ENCODE results near the gene AFF3.
A peak's percentile ranks its signal among the peaks of the same experiment; 100 is the strongest.

AFF3 gene

DNA sequence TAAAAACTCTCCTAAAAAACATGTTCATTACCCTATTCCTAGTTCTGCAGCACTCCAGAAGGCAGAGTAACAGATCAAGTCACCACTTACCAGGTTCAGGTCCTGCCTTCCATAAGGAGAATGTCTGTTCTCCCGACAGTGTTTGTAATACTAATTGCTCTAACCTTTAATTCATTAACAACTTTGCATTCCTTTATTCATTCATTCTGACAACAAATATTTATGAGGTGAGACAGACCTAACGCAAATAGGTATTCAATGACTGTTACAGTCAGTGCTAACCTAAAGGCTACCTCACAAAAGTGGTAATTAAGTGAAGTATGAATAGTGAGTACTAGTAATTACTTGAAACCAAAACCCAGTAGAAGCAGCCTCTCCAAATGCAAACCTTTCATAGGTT is 224.0 kb downstream of the AFF3 start:
- no peak for DNase-seq

DNA sequence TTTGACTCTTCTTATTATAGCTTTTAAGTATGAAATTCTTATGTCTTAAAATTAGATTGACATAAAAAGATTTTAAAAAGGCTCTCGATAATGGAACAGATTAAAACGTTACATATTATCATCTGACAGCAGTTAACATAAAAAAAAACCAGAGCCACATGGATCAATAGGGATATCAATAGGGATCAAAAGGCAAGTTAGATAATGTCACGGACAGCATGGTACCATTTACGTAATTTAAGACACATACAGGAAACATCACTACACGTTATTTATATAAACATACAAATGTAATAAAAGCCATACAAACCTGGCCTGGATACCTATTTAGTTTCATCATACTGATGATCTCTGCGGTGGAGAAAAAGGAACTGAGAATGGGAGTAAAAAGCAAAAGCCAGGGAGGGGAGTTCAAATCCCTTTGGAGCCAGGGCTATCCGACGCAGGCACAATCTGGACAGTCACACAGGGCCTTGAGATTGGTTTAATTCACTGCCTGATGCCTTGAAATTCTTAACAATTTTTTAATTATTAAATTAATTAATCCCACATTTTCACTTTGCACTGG is 227.2 kb downstream of the AFF3 start:
- DNase-seq = no peak

DNA sequence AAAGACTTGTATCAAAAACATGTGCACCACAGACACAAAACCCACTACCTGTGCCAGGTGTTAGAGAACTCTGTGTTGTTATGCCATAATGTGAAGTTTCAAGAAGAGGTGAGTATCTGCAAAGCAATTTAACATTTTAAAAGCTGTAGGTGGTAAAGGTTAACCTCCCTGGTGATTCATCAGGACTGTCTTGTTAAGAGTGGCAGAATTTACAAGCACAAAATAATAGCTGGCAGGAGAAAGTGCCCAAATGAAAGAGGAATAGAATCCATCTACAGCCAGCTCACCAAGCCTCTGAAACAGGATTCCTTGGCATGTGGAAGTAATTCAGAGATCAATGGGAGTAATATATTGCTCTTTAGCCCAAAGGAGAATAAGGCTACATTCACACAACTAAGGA is 230.7 kb downstream of the AFF3 start:
- DNase-seq = no peak

DNA sequence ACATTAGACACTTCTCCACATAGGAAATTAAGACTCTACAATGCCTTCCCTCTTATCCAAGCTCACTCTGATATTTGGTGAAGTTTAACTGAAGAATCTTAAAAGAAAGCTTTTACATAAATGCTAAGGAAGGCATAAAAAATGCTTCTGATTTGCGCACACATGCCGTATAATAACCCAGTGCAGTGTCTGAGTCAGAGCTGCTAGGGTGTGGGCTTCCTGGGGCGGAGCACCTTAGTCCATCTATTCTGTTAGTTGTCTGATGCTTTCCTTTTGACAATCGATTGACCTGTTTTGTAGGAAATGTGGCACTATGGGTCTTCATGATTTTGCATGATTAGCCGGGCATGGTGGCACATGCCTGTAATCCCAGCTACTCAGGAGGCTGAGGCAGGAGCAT is 231.5 kb downstream of the AFF3 start:
- DNase-seq = no peak

DNA sequence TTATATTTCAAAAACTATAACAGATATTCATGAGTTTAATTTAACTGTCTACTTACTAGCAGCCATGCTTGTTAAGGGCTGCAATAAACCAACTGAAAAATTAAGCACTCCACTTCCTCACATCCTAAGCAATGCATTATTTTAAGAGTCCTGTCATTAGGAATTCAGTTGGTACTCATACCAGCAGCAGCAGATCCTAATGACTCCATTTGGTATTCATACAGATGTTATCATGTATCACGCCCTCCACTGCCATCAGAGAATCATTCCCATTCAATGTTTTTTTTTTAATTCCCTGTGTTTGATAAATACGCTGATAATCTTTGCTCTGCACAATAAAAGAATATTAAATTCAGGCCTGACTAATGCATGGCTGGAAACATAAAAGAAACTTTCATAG is 236.8 kb downstream of the AFF3 start:
- DNase-seq = no peak

DNA sequence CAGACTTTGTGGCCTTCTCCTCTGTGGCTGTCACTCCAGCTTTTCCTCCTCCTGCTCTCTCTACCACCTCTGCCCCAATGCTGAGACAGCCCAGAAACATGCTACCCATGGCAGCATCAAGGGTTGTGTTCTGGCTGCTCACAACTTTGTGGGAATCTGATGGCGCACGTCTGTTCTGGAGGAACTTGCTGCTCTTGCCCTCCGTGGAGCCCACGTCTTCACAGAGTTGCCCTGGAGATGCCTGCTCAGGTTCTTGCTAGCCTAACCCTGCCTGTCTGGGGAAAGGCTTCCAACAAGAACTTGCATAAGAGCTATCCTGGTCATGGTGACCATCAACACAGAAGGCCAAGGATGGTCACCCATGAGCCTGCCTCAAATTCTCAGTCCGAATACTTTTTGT is 237.4 kb downstream of the AFF3 start:
- no peak for DNase-seq

DNA sequence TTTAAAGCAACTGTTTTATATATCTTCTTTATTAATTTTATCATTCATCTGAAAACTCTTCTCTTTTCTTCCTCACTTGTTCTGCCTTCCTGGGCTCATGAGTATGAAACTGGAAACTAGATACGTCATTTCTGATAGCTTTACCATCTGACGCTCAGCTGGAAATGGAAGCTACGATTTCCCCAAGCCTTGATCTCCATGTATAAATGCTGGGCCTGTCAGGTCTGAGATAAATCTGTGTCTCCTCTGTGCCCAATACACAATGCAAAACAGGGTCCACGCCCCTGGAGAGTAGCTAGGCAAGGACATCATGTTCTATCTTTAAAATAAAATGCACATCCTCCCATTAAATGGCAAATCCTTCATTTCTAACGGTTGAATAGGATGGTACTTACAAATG is 238.4 kb downstream of the AFF3 start:
- DNase-seq = no peak

DNA sequence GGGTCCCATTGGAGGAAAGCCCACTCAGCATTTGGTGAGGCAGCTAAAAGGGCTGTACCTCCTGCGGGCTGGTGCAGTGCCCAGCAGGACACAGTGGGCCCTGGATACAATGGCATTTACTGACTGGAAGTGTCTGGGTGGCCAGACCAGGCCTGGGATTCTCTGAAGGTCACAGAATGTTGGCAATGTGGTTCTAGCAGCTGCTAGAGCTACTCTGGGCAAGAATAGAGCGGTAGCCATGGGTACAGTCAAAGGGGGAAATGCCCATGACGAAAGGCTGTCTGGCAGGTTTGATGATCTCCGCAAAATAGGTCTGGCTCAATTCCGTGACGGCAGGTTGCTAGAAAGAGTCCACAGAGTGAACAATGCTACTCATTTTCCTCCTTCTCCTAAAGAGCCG is 241.8 kb downstream of the AFF3 start:
- DNase-seq = no peak

DNA sequence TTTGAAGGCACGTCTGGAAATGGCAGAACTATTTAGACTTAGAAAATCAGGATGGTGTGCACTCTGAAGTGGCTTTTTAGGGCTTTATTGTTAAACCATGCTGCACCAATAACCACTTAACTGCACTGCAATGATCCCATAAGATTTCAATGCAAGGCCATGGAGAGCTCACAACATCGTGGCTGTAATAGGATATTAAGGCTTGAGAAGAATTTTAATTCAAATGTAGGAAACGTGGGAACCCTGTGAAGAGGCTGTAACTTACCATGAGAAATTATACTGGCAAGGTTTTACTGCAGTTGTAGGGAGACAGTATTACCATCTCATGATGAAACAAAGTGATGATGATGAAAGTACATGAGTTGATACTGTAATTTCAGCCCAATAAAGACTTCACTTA is 242.5 kb downstream of the AFF3 start:
- no peak for DNase-seq

DNA sequence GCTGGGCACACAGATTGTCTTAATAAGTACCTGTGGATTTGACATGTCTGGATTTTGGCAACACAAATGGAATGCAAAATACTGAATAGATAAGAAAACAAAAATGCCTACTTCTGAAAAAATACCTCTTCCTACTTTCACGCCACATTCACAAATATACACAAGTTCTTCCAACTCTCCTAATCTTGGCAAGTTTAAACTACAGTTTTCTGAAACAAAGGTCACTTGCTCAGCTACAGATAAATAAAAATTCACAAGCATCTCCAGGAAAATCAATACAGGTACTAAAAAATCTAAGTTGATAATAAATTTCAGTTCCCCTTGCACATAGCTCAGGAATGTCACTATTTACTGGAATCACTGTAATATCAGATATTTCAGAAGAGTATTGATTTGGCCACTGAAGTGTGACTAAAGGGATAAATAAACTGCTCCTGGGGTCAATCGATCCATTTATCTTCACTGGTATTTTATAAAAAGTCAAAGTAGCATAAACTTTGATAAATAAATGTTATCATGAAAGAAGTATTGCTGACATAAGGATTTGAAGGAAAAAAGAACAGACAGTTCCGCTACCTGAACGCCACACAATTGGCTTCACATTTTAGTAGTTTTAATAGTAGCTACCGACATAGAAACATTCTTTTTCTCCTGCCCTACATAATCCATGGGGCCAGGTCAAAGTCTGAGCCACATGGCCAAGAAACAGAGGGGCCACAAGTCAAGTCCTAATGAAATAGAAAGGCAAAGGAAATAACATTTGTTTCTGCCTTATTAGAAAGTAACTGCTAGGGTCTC is 243.1 kb downstream of the AFF3 start:
- DNase-seq = no peak

DNA sequence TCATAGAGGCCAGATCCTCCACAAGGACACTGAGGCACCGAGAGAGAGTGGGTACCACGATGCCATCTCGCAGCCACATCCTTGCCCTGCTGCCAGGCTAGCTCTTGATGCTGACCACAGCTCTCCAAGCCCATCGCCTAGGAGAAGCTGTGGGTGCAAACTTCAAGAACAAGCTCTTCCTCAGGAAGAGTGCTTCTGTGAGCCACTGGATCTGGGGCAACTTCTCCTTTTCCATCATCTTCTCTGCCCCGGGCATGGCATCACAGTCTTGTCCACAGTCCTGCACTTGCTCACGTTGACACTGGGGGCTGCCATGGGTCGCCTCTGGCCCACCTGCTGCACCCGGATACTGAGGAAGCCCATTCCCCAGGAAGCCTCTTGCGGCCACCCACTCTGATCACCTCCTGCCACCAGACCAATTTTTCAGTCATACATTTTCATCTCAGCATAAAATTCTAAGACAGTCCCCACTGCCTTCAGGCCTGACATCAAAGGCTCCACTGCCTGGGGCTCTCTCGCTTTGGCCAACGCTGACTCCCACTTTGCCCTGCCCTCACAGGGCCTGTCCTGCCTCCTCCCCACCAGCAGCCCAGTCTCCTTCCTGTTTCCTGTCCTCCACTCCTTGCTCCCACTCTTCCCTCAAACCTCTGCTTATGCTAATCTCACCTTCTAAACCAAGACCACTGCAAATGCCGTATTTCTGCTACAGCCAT is 243.9 kb downstream of the AFF3 start:
- DNase-seq = no peak

DNA sequence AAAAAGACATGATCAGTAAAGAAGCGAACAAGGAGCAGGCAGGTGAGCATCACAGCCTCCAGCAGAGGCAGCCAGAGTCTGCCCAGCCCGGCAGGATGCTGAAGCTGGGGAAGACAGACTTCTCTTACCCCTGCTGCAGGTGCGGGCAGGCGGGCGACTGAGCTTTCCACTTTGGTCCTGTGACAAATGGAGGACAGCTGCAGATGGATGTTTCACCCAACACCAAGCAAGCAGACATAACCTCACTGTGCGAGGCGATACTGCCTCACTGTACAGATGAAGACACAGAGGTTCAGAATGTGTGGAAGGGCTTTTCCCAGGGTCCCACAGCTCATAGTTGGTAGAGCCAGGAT is 251.0 kb downstream of the AFF3 start:
- DNase-seq = no peak

DNA sequence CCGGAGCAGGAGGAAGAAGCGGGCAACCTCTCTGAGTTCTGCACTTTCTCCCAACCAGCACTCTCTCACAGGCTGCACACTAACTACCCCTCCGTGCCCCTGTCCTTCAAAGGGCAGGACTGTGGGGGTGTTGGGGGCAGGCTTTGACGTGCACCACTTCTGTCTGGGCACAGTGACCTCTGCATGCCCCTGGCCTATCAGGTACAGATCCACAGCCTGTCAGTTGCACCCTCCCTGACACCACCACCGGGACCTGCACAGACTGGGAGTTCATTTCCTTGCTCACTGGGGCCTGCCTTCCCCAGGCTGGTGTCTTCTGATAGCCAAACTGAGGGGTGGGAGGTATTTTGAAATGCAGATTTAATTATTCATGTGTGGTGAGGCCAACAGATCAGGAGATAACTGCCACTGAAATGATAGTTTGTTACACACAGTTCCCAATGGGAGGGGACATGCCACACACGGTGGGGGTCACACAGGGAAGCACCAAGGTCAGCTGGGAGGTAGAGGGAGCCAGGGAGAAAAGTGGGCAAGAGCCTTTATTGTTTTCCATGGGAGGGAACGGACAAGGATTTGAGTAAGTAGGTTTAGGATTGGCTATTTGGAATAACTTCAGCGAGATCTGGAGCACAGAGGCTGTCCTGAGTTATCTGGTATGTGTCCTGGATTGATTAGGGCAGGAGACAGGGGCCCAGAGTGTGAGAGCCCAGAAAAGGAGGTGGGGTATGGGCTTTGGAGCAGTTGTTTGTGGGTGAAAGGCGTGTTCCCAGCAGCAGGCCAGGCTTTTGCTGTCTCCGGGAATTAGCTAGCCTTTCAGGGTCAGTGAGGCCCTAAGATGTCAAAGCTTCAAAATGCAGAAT is 251.6 kb downstream of the AFF3 start:
- no peak for DNase-seq

DNA sequence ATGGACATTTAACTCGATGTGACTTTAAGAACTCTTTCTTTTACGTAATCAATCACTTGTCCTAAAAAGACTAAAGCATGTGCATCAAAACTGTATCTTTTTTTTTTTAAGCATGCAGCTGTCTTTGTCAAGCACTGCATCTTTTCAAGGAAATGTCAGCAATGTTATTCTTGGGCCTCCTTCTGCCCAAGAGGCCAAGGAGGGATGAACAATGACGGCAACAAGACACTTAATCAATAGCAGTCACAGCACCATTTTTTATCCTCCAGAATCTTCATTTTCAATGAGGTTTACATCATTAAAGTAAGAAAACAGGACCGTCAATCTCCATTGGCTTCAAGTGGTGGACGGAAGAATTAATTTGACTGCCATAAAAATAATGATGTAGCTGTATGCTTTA is 253.8 kb downstream of the AFF3 start:
- no peak for DNase-seq

DNA sequence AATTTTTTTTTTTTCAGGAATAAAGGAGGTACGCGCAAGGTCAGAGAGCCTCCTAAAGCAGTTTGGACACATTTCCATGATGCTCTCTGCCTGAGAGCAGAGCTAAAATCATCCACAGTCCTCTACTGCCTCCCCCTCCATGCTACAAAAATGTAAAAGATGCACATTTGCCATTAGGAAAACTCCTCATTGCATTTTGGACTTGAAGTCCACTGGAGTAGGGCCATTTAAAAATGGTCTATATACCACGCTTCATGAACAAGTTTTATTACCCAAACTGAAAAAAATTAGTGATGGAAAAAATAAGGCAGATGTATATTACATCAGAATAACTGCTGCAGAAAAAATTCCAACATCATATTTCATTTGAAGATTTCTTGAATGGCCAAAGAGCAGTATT is 256.0 kb downstream of the AFF3 start:
- no peak for DNase-seq

DNA sequence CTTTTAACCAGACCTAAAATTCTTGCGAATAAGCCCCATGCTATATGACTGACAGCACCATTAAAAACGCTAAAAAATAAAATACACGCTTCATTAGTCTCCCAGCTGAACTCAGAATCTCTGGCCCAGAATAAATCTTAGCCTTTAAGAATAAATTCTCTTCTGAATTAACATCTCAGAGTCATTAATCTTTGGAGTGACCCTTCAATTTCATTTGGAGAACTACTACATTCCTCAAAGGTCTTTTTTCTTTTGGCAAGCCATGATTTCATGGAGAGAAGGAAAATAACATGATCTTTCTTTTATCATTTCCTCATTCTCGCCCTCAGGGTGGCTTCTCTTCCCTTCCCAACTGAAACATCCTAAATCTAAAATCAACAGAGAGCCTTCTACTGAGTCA is 259.0 kb downstream of the AFF3 start:
- no peak for DNase-seq

DNA sequence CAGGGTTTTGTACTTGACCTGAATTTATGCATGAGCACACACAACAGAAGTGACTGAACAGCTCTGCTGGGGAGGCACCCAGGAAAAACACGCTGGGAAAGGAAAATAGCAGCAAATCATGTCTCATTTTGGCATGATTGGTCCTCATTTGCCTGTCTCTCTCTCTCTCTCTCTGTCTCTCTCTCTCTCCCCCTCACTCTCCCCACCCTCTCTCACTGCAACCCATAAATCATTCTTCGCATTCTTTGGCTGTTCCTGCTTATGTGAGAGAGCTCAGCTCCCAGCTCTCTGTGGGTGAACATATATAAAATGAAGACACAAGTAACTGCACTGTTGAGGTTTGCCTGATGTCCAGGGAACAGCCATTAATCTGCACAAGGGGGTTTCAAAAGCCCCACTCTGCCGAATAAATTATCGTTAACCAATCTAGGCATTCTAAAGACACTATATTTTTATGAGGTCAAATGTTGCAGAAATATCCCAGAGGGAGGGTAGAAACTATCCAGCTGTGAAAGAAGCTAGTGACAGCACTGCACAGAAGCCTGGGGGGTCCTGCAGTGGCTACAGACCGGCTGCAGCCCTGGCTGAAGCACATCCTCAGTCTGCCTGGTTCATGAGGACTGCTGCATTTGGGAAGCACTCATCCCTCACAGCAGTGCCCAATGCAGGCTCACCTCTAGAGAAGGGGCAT is 260.3 kb downstream of the AFF3 start:
- no peak for DNase-seq

DNA sequence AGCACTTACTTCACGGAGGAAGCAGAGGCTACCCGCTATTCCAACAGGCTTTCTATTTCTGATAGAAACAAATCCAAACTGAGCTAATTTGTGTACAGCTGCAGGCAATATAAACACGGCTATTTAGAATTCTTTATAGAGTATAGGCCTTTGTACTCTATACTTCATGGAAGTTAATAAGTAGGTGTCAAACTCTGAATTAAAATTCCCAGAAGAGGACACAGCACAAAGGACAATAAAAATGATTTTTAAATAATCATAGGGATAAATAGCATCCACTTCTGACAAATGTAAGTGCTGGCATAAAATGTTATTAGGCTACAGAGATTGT is 261.5 kb downstream of the AFF3 start:
- DNase-seq = no peak

DNA sequence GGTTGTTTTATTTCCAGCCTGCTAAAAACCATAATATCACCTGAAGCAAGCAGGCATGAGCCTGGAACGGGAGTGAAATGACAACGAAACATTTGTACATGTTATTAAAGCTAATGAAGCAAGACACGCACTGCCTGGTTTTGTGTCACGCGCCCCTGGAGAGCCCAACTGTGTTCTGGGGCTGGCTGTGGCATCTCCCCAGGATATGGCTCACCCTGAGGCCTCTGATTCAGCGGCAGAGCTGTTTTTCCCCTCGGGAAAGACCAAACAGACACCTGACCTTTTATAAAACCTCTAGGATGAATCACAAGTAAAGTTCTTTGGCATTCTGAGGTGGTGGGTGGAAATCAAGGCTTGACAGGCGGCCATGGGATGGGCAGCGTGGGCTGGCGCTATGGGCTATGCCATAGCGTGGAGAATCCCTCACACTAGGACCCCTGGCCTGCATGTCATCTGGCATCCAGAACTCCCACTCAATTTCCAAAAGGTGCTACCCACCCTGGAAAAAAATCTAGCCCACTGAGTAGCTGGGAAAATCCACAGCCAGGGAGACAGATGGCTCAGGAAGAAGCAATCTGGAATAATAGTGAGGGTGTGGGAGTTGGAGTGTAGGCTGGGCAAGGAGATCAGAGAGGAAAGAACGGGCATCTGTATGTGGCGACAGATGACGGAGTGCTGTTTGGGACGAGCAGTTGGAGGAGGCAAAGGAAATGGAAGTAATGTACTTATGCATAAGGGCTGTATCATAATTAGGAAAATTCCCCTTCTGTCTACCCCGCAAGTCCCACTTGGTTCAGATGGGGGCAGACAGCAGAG is 262.0 kb downstream of the AFF3 start:
- peak; percentile 46 for DNase-seq

DNA sequence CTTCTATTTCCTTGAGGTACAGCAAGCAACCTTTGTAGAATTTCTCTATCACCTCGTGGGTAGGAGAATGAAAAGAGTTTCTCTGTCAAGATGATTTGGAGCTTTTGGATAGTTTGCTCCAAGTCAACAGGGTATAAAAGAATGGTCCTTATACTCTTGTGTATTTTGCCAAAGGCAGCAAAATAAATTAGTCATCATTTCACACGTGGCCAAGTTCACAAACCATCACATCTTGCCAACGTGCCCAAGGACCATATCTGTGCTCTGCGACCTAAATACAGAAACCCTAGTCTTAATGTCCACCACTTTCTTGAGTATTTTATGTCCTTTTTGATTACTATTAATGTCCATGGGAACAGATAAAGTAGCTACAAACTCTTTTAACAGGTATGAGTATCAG is 262.9 kb downstream of the AFF3 start:
- no peak for DNase-seq

DNA sequence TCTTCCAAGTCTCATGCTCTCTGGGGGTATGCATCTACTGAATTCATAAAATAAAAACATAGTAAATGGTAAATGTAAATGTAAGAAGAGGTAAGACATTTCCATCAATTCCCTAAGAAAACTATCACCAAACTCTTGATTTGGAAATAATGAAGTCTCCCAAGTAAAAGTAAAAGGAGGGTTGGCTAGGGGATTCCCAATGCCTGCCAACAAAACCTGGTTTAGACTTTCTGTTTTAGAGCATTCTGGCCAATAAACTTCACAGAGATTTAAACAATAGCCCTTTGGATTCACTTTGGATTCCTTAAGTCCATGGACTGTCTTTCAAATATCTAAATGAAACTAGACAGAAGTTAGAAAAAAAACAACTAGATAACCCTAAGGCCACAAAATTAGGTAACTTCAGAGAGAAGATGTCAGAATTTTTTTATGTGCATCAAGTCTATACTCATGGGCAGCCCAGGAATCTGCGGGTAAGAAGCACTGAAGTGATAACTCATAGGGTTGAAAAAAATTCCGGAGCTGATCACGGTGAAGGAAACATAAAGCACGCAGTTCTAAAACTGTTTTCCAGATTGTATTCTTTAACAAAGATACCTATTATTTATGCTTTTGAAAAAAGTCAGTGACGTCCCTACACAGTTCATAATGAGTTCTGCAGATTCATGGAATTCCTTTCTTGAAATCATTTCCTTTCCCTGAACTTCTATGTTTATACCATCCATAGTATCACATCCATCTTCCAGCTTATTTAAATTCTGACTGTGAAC is 263.6 kb downstream of the AFF3 start:
- DNase-seq = no peak
